ENCODE data around the gene PACS1.

The PACS1 gene

DNA sequence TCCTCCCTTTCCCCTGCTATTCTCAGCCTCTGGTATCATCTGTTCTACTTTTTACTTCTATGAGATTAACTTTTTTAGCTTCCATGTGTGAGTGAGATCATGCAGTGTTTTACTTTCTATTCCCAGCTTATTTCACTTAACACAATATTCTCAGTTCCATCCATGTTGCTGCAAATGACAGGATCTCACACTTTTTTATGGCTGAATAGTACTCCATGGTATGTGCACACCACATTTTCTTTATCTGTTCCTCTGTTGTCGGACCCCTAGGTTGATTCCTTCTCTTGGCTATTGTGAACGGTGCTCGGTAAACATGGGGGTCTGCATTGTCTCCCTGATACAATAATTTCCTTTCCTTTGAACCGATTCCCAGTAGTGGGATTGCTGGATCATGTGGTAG is 117.4 kb downstream of the PACS1 start:
- DNase-seq (ENCODE audit: low spot score): no peak

DNA sequence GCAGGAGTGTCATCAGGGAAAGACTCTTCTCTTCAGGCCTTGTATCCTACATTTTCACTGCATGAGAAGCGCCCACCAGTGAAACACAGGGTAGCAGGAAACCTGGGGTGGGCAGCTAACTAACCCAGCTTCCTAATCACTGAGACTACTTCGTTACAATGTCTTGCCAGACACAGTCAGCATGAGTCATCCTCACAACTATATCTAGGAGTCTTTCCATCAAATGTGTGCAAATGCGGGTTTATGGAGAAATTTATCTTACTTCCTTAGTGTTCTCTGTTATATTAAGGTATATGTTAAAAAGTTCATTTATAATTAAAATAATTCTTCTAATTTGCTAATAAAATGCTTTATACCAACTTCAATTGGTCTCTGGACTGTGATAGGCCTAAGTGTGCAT is 118.5 kb downstream of the PACS1 start:
- no peak for DNase-seq (ENCODE audit: low spot score)

DNA sequence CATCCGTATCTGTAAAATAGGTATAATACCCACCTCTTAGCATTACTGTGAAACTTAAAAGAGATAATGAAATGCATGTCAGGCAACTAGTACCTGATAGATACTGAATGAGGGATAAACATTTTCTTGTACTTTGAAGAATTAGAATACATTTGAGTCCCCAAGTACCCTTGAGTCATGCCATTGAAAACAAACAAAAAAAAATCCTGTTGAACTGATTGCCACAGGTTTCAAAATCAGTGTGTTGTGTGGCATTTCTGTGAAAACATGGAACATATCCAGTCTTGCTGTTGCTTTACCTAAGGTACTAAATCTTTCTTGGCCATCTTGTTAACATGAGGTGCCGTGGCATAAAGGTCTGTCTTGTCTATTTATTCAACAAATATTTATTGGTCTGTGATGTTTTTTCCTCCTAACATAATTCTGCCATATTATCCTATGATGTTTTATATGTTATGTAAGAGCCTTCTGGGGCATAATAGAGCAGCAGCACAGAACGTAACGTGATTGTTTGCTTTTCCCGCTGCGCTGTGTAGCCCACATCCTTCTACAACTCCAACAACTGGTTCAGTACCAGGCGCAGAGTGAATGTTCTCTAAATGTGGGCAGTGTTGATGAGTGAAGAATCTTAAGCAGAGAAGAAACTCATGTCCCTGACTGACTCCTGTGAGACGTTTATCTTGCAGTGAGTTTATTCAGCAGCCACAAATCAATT is 119.1 kb downstream of the PACS1 start:
- DNase-seq (ENCODE audit: low spot score): no peak

DNA sequence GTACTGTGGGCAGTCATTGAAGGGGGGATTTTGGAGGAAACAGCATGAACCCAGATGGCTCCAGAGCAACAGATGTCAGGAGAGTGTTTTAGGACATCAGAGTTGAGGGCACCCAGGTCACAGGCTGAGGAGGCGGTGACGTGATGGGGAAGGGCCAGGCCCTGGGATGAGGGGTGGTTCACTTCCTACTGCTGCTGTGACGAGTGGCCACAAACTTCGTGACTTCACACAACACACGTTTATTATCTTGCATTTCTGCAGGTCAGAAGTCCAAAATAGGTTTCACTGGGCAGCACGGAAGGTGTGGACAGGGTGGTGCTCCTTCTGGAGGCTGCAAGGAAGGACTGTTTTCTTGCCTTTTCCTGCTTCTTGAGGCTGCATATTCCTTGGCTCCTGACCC is 120.7 kb downstream of the PACS1 start:
- DNase-seq (ENCODE audit: low spot score): no peak

DNA sequence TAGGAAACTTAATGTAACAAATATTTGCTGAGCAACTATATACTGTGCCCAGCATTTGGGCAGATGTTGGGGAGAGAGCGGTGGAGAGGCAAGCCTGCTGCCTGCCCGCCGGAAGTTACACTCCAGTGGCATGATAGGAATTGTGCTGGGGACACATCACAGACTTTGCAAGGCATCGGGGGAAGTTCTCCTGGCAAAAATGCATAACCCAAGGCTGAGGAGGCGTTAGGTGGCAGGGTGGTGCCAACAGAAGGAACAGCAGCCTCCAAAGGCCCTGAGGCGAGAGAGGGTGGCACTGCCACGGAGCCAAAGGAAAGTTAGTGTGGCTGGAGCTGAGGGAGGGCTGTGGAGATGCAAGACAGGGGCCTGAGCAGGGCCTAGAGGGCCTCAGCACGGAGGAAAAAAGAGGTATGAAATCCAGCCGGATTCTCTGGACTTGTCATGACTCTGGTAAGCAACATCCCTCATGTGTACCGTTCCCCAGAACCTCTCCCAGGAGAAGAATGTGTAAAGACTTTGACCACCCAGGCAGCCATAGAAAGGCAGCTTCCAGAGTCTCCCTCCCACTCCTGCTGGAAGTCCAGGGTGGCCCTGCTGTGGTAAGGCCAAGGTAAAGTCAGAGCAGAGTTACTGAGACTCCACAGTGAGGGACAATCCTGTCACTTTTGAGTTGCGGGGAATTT is 122.2 kb downstream of the PACS1 start:
- DNase-seq (ENCODE audit: low spot score): no peak

DNA sequence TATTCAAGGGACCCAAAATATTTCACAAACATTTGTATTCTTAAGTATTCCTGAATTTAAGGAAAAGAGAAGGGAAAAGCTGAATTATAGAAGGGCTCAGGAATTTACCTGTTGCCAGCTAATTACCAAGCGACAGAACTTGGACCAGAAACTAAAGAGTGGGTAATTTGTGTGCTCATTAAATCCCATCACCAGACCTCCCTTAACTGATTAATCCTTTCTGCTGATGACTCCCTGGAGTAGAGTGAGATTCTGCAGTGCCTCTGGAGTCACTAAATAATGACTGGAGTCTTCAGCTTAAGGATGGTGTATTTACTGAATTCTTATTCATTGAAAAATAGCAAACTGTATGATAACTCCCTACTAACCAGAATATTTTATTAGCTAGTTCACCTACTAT is 124.3 kb downstream of the PACS1 start:
- DNase-seq (ENCODE audit: low spot score): no peak

DNA sequence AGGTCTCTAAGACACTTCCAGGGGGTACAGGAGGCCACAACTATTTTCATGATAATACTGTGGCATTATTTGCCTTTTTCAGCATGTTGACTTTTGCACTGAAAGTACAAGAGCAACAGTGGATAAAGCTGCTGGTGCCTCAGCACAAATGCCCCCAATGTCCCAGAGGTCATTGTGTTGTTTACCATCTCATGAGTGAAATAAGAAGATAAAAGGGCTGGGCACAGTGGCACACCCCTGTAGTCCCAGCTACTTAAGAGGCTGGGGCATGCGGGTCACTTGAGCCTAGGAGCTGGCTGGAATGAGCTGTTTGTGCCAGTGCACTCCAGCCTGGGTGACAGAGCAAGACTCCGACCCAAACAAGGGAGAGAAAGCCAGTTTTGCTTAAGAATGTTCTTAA is 125.8 kb downstream of the PACS1 start:
- no peak for DNase-seq (ENCODE audit: low spot score)

DNA sequence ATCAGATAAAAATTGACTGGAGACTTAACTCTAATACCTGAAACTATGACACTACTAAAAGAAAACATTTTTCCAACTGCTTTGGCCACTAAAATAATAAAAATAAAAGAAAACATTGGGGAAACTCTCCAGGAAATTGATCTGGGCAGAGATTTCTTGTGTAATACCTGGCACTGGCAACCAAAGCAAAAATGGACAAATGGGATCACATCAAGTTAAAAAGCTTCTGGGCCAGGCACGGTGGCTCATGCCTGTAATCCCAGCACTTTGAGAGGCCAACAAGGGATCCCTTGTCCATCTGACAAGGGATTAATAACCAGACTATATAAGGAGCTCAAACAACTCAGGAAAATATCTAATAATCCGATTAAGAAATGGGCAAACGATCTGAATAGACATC is 133.8 kb downstream of the PACS1 start:
- no peak for DNase-seq (ENCODE audit: low spot score)

DNA sequence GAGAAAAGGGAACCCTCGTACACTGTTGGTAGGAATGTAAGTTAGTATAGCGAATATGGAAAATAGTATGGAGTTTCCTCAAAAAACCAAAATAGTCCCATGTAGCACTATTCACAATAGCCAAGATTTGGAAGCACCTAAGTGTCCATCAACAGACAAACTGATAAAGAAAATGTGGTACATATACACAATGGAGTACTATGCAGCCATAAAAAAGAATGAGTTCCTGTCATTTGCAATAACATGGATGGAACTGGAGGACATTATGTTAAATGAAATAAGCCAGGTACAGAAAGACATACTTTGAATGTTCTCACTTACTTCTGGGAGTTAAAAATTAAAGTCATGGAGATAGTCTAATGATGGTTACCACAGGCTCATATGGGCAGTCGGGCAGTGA is 134.3 kb downstream of the PACS1 start:
- DNase-seq (ENCODE audit: low spot score): no peak

DNA sequence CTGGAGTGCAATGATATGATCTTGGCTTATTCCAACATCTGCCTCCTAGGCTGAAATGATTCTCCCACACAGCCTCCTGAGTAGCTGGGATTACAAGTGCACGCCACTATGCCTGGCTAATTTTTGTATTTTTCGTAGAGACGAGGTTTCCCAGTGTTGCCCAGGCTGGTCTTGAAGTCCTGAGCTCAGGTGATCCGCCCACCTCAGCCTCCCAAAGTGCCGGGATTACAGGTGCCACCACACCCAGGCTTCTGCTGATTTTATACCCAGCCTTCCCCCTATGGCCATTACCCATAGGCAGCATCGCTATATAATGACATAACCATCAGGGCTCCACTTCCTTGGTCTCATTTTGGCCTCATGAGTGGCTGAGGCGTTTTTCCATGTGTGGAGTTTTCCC is 137.7 kb downstream of the PACS1 start:
- DNase-seq (ENCODE audit: low spot score): no peak

DNA sequence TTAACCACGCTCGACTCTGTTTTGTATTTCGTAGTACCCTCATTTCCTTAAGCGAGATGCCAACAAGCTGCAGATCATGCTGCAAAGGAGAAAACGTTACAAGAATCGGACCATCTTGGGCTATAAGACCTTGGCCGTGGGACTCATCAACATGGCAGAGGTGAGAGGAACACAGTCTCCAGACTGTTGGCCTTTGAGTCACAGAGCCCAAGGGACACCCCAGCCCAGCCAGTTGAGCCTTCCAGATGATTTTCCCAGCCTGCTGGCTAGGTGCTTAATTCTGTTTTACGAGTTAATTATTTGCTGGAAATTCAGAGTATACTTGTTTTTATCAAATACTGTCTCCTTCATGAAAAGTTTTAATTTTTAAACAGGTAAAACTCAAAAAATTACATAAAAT is 141.0 kb downstream of the PACS1 start:
- DNase-seq (ENCODE audit: low spot score): no peak

DNA sequence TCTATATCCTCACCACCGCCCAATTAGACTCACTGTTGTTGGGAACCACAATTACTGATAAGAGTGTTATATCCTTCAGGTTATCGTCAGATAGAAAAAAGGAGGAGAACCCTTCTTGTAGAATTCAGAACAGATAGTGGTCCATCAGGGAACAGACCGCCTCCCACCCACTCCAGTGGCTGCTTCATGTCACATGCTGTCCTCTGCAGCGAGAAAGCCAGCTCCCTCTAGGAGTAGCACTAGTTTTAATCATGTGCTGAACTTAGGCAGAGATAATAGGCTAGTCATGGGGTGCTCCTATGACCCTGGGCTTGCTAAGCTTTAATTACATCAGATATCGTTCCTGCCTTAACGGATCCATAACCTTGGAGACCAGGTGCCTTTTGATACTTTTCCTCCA is 146.8 kb downstream of the PACS1 start:
- no peak for DNase-seq (ENCODE audit: low spot score)

DNA sequence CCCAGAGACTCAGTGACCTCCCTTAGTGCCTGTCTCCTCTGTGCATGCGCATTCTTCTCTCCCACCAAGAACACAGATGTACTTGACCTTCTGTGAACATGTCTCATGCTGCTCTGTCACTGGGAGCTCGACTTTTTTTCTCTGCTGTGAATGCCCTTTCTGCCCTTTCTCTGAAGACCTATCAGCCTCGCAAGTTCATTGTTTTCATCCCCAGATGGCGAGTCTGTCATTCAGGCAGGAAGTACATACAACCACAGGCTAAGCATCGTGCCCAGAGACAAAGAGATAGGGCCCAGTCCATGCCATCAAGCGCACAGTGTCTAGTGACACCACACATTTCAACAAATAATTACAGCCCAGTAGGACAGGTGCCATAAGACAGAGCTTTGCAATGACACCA is 148.0 kb downstream of the PACS1 start:
- no peak for DNase-seq (ENCODE audit: low spot score)

DNA sequence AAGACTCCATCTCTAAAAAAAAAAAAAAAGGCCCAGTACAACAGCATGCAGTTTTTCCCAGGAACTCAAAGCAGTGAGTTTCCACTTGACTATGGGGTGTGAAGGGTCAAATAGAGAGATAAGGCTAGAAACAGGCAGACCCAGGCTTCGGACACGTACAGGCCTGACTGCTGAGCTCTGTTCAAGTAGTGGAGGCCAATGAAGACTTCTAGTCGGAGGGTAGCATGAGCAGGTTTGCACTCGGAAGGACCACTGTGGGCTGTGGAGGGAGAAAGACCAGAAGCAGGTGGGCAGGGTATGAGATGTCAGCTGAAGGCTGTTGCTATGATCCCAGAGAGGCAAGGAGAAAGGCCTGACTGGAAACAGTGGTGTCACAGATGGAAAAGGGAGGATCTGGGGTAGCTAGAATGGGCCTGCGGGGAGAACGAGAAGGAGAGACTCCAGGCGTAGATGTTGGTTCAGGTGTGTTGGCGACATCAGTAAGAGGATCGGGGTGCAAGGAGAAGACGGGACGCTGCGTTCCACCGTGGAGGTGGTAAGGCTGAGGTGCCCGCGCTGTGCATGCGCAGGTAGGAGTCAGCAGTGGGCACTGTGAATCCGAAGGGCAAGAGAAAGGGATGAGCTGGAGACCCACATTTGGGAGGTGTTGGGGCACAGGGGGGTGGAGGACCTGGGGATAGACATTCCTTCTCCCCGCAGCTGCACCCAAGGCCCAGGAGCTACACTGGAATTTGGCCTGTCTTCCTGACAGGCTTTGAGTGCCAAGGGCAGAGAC is 149.0 kb downstream of the PACS1 start:
- no peak for DNase-seq (ENCODE audit: low spot score)

DNA sequence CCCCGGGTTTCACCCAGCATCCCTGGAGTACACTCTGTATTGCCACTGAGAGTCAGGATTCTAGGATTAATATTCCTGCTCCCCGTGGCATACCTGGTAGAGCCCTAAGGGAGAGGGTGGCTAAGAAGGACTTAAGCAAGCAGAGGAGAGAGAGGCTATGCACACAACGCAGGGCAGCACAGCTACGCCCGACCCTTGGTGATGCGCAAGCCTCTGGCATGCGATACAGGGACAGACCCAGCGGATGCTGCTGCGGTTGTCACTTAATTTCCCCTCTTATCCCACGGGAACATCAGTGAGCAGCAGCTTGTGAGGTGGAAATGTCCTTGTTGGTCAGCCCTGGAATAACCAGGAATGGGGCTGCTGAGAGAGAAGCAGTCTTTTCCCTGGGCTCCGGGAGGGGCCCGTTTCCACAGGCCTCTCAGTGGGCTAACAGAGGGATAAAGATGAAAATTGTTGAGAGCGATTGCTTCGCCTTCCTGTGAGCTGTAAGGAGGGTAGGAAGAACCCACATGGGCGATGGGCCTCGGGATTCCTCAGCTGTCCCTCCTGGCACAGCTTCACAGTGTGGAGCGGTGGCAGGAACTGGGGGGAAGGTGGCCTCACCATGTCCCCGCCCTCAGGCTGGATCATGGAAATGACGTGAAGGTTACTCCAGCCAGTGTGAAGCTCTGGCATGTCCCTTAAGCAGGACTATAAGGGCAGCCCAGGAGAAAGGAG is 149.9 kb downstream of the PACS1 start:
- no peak for DNase-seq (ENCODE audit: low spot score)

DNA sequence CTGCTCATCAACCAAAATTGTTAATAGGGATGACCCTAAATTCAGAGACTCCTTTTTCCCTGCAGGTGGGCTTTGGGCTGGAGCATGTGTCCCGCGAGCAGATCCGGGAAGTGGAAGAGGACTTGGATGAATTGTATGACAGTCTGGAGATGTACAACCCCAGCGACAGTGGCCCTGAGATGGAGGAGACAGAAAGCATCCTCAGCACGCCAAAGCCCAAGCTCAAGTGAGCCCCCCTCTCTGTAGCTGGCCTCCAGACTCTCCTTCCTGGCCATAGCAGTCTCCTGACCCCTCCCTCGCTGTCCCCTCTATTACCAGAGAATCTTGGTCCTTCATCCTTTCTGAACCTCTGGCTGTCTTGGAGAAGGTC is 150.5 kb downstream of the PACS1 start:
- DNase-seq (ENCODE audit: low spot score): no peak

DNA sequence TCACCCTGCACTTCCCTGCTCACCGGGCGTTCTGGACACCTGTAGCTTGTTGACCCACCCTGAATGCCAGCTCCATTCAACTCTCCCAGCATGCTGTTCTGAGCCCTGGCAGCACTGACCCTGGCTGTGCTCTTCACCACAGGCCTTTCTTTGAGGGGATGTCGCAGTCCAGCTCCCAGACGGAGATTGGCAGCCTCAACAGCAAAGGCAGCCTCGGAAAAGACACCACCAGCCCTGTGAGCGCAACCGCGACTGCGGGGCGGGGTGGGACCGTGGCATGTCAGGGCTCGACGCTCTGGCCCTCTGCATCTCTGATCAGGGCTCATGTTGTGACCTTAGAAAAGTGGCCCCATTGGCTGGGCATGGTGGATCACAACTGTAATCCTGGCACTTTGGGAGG is 150.9 kb downstream of the PACS1 start:
- DNase-seq (ENCODE audit: low spot score): no peak

DNA sequence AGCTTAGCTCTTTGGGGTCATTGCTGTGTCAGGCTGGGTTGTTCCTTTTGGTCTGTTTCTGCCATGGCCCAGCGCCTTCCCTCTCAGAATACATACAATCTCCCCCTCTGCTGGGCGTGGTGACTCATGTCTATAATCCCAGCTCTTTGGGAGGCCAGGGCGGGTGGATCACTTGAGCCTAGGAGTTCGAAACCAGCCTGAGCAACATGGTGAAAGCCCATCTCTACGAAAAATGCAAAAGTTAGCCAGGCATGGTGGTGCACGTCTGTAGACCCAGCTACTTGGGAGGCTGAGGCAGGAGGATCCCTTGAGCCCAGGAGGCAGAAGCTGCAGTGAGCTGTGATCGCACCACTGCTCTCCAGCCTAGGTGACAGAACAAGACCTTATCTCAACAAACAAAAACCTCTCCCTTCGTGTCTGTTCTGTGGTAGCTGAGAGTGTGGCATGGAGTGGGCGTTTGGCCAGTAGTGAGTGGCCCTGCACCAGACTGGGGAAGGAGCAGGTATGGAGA is 151.7 kb downstream of the PACS1 start:
- DNase-seq (ENCODE audit: low spot score): no peak

DNA sequence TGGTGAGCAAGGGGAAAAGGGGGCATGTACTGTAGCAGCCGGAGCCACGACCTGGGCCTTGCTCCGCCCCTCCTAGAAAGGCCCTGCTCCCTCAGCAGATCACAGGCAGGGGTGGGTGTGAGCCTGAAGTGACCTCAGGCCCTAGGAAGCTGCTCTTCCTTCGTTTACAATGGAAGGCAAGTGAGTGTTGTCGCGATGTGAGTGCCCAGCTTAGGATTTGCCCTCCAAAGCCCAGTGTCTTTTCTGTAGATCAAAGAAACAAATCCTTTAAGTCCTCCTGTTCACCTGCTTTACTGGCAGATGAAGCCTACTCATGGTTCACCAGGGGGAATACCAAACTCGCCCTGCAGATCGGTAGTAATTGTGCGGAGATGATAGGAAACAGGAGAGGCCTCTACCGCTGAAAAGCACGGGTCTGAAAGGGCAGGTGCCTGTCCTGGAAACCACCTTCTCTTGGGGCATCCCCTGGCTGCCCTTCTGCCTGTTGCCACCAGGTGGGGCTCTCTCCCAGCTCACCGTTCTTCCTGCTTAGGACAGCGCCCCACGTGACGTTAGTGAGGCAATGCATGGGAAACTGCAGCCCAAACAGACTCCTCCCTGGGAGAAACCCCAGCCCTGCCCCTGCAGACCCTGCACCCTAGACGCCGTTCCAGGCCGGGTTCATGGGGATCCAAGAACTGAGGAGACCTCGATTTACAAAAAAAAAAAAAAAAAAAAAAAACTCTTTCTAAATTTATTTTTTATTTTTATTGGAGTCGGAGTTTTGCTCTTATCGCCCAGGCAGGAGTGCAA is 152.5 kb downstream of the PACS1 start:
- DNase-seq (ENCODE audit: low spot score): peak; percentile 91

DNA sequence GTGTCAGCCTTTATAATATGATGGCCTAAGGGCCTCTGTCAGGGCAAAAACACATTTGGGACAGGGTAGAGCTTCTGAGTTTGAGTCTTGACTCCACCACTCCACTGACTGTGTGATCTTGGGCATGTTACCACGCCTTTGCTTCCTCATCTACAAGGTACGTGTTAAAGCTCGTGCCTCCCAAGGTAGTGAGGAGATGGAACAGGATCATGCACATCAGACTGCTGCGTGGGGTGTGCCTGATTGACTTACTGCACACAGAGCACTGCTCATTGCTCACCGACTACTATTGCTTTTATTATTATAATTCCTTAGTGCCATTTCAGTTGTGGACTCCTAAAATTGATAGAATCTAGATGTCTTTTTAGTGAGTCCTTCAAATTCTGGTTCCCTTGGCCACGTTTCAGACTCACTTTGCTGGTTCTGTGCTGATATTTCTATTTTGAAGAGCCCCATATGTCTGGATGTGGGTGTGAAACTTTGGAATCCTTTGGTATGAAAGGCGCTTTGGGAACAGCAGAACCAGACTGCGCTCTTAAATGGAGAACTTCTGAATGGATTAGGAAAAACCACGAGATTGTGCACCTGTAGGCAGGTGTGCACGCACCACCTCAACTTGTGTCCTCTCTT is 154.3 kb downstream of the PACS1 start:
- DNase-seq (ENCODE audit: low spot score): no peak

DNA sequence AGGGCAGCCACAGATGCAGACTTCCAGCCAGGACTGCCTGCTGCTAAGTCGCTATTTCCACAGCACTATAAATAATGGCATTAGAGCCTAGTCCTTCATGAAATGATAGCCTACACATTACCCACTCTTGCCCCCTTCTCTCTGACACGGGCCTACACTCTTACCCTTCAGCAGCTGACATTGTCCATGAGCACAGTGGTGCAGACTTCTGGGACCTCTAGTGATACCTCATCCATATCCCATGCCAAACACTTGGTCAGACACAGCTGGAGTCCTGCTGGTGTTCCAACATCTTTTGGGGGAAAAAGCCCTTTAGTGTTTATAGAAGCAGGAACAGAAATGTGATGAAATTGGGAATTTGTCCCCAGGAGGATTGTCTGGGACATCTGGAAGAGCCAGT is 155.0 kb downstream of the PACS1 start:
- no peak for DNase-seq (ENCODE audit: low spot score)
